Left lung (tissue), 10 donors: ENCODE measurements around the gene PGC. TPM values are rescaled to one million over a fixed set of nuclear protein-coding genes. Genes with fewer than 3 reads are reported as not detected.

Experiments
- ATAC-seq: fragments of 200-7000 bp; cut with Tn5 transposase; one replicate; pipeline ENCODE4 v1.9.1; 2020; ENCODE audit warnings: moderate library complexity
- DNase-seq, 4 donors: peaks; one replicate each; pipeline ENCODE4 v3.0.0-alpha.2; 2013 to 2020
- H3K27ac ChIP-seq, 2 donors: fragments of 200-600 bp; sonication (generic) in 1 of 2; one replicate each; pipeline versions ENCODE4 v1.5.0 to v1.8.0; 2020 to 2021
- H3K27me3 ChIP-seq, 2 donors: fragments of 200-600 bp; sonication (generic) in 1 of 2; one replicate each; pipeline versions ENCODE4 v1.5.0 to v1.8.0; 2020 to 2021
- H3K36me3 ChIP-seq, 2 donors: fragments of 200-600 bp; sonication (generic) in 1 of 2; one replicate each; pipeline versions ENCODE4 v1.5.0 to v1.8.0; 2020 to 2021
- H3K4me1 ChIP-seq, 2 donors: fragments of 200-600 bp; one replicate each; pipeline ENCODE4 v1.8.0; 2021
- H3K4me3 ChIP-seq, 2 donors: fragments of 200-600 bp; sonication (generic) in 1 of 2; one replicate each; pipeline versions ENCODE4 v1.5.0 to v1.8.0; 2020 to 2021; ENCODE audit warnings: mild to moderate bottlenecking in 1 of 2
- H3K9me3 ChIP-seq, 2 donors: fragments of 200-600 bp; sonication (generic) in 1 of 2; one replicate each; pipeline versions ENCODE4 v1.5.0 to v1.8.0; 2020 to 2021
- intact Hi-C, 2 donors: fragments of 100-400 bp; cut with DNase I; formaldehyde crosslinking; loops; one replicate each; pipeline versions ENCODE4 v1.11.2 to v1.14.2; 2022
- polyA plus RNA-seq, 6 donors: library from polyadenylated mRNA; unstranded; fragments of 120-200 nt; gene quantifications; one replicate each; pipeline ENCODE4 v1.2.1, GENCODE V29; 2013; ENCODE audit not compliant: insufficient read length in 6 of 6
- total RNA-seq, 2 donors: library from RNA; stranded (reverse); fragmentation: NEBNext Ultra II Directional; extraction: Animal tissue kit (Norgen Biotek cat#: 25700); gene quantifications; one replicate each; pipeline ENCODE4 v1.2.1, GENCODE V29; 2021
- TF ChIP-seq, protein P1 (sequence below), 2 donors: fragments of 200-600 bp; sonication (generic) in 1 of 2; IDR thresholded peaks; one replicate each; pipeline versions ENCODE4 v1.5.0 to v1.8.0; 2021; ENCODE audit warnings: antibody characterized with exemption in 2 of 2
- donor health status: DM: no; HTN: yes; CAD: no.
- donor health status: DM: no; HTN: no; CAD: no.

PGC gene
- total and polyA plus RNA-seq, 8 donors: 5.4 to 266 (median 8.2) TPM

DNA sequence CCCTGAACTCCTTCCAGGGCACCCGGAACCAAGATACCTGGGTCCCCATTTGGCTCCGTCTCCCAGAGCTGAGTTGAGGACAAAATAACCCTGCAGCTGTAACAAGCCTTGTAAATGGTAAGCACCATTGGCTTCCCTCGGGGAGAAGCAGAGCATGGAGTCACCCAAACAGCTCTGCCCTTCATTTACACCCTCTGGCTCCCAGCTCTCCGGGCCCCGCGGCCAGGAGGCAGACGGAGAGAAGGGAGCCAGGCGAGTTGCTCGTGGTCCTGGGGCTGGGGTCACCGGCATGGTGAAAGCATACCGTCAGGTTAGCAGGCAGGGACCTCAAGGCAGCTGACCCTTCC, 13.9 kb downstream of the PGC start:
- no peaks in the 10 kb centered on the region for H3K27me3 ChIP-seq
- H3K9me3 ChIP-seq: no peaks in the 10 kb centered on the region
- TF ChIP-seq, protein P1, sequence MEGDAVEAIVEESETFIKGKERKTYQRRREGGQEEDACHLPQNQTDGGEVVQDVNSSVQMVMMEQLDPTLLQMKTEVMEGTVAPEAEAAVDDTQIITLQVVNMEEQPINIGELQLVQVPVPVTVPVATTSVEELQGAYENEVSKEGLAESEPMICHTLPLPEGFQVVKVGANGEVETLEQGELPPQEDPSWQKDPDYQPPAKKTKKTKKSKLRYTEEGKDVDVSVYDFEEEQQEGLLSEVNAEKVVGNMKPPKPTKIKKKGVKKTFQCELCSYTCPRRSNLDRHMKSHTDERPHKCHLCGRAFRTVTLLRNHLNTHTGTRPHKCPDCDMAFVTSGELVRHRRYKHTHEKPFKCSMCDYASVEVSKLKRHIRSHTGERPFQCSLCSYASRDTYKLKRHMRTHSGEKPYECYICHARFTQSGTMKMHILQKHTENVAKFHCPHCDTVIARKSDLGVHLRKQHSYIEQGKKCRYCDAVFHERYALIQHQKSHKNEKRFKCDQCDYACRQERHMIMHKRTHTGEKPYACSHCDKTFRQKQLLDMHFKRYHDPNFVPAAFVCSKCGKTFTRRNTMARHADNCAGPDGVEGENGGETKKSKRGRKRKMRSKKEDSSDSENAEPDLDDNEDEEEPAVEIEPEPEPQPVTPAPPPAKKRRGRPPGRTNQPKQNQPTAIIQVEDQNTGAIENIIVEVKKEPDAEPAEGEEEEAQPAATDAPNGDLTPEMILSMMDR (IDR thresholded peaks at IDR 0.05): no peak
- ATAC-seq (no peak), DNase-seq (peak in 1 of 4 donors; percentile 28)
- peak overlapping the region; percentile 78 to 89 for H3K4me3 ChIP-seq
- peak overlapping the region; percentile 97 to 98 for H3K27ac ChIP-seq
- peaks cover 0 to 5% of the 10 kb centered on the region in 2 donors for H3K36me3 ChIP-seq
- intact Hi-C loops: no loop called here
- H3K4me1 ChIP-seq: peaks cover 12 to 62% of the 10 kb centered on the region in 2 donors

DNA sequence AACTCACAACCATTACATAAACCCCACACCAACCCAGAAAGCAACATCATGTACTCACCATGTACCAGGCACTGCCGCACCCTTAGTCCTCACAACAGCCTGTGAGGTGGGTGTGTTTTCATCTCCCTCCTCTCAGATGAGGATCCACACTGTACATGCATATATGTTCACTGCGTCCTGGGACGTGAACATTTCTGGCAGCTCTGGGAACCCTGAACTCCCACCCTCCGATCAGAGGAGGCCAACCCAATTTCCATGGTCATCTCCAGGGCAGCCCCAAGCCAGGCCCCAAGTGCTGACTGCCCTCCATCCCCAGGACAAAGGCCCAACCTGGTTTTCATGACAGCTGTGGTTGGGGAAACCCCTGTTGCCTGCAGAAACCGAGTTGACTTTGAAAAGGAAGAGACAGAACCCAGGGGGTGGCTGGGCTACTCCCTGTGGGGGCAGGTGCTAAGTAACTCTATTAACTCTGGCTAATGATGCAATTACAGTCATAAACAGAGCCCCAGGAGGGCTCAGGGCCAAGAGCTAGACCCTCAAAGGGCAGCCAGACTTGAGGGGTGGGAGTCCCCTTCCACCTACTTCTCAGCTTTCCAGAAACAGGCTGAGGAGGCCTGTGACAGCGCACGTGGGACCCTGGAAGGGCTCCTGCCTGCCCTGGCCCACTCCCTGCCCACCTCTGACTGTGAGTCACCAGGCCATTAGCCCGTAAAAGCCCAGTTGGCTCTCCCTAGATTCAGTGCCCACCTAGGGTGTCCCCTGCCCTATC, 14.4 kb downstream of the PGC start:
- H3K27ac ChIP-seq: peak overlapping the region in 1 of 2 donors; percentile 98
- intact Hi-C loops: no loop called here
- peaks cover 0 to 5% of the 10 kb centered on the region in 2 donors for H3K36me3 ChIP-seq
- H3K27me3 ChIP-seq: no peaks in the 10 kb centered on the region
- no peak for DNase-seq
- H3K4me3 ChIP-seq: peak overlapping the region in 1 of 2 donors; percentile 89
- peaks cover 12 to 68% of the 10 kb centered on the region in 2 donors for H3K4me1 ChIP-seq
- TF ChIP-seq, protein P1 (IDR thresholded peaks at IDR 0.05): no peak
- no peaks in the 10 kb centered on the region for H3K9me3 ChIP-seq
- ATAC-seq: no peak

DNA sequence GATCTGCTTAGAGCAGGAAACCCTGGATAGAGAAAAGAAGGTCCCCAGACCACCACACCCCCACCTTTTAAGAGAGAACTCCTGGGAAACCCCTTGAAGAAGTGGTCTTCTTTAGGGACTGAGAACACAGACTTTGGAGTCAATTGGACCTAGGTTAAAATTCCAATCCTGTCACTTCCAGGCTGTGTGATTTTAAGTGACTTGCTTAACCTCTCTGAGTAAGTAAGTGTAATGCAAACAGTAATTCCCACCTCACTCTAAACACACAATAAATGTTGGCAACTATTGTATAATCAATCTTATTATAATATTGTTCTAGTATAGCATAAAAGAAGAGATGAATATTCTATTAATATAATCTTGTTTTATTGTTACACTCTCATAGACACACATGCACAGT, 15.0 kb downstream of the PGC start:
- Histone ChIP-seq H3K9me3 (no peaks in the 10 kb centered on the region), H3K27ac (no peak overlapping the region), H3K4me3 (no peak overlapping the region), H3K36me3 (peaks cover 0 to 5% of the 10 kb centered on the region in 2 donors), H3K27me3 (no peaks in the 10 kb centered on the region), H3K4me1 (peaks cover 12 to 74% of the 10 kb centered on the region in 2 donors)
- intact Hi-C loops: no loop called here
- DNase-seq: no peak
- no peak for ATAC-seq
- TF ChIP-seq, protein P1 (IDR thresholded peaks at IDR 0.05): no peak

DNA sequence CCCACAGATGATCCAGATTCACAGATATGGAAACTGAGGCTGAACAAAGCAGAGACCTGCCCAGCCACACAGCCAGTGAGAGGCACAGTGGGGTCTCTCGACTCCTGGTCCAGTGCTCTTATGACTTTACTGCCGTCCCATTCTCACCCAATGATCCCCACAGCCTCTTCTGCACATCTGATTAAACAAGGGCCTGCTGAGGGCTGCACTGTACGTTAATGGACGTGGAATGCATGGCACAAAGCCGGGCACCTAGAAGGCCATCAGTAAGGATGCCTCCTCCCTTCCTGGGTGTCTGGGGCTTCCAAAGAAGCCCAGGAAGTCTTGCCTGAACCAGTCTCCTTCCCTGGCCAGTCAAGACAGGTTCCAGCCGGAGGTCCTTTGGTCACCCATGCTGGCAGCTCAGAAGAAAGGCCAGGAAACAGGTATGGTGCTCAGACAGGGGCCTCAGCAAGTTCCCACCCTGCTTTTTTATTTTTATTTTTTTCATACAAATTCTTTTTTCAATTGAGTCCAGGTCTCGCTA, 15.6 kb downstream of the PGC start:
- DNase-seq: no peak
- peaks cover 0 to 5% of the 10 kb centered on the region in 2 donors for H3K36me3 ChIP-seq
- H3K9me3 ChIP-seq: no peaks in the 10 kb centered on the region
- H3K4me3 ChIP-seq: no peak overlapping the region
- intact Hi-C loops: no loop called here
- ATAC-seq: no peak
- TF ChIP-seq, protein P1 (IDR thresholded peaks at IDR 0.05): no peak
- H3K27ac ChIP-seq: no peak overlapping the region
- H3K4me1 ChIP-seq: peaks cover 12 to 78% of the 10 kb centered on the region in 2 donors
- H3K27me3 ChIP-seq: no peaks in the 10 kb centered on the region

DNA sequence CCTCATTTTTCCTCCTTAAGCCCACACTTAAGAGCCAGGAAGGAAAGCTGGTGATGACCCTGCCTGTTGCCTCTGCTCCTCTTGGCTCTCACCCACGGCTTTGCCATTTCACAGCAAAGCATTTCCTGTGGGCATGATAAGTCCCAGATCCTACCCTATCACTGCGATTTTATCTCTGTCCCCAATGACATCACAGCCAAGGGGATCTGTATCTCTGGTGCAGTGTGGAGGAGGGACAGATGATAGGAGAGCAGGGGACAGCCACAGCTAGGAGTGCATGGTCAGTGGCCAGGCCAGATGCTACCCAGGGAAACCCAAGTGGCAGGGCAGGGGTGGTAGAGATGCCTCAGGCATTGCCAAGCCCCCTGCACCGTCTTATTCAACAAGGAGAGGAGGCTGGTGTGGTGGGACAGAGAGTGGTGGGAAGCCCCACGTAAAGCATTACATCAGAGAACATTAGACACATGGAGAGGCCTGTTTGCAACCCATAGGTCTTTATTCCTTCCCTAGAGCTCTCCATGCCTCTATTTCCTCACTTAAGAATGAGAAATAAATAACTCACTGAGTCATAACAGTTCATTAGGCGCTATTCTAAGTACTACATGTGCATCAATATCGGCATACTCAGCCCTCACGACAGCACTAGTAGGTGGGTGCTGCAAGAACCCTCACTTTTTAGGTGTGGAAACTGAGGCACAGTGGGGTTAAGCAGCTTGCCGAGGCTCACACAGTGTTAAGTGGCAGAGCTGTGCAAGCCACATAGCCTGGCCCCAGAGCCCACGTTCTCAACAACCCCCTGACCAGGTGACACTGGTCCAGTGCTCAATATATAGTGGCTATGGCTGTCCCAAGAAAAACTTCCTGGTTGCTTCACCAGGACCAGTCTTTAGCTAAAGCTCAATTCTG, 16.4 kb downstream of the PGC start:
- H3K27me3 ChIP-seq: no peaks in the 10 kb centered on the region
- ATAC-seq (no peak), DNase-seq (no peak)
- no peak overlapping the region for H3K27ac ChIP-seq
- peaks cover 10 to 81% of the 10 kb centered on the region in 2 donors for H3K4me1 ChIP-seq
- TF ChIP-seq, protein P1 (IDR thresholded peaks at IDR 0.05): no peak
- H3K36me3 ChIP-seq: peaks cover 0 to 5% of the 10 kb centered on the region in 2 donors
- no peaks in the 10 kb centered on the region for H3K9me3 ChIP-seq
- no peak overlapping the region for H3K4me3 ChIP-seq
- intact Hi-C loops: no loop called here
